ENCODE results near the gene OOSP3.
"Not testable (repeated sequence)": the region's sequence is repeated elsewhere in the genome, so short reads cannot be mapped to it uniquely, and the experiment has no call there.

Gene OOSP3, protein sequence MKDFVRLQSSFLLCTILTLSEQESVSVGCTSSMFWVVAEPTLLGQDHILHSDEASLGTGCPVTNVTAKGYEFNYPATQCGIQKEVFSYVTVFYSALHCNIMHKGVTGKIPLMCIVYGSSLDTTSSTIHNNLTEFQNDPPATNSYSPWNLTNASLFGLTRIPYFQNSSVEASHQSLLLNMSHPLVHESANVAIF

GRCh38 chr11:59878575-59878974 lies at the start of gene OOSP3:
Gene OOSP3, plus strand, starts transcription at chr11:59878782. Its CDS starts 27 bp downstream, at chr11:59878809.
- H3K9me3 ChIP-seq (ENCODE audit: control insufficient read depth, insufficient read depth, low read length): no peaks in the 10 kb centered on the region
- DNase-seq (ENCODE audit: low read depth, low spot score): no peak
- H3K36me3 ChIP-seq (ENCODE audit: control insufficient read depth, insufficient read depth, low read length): no peaks in the 10 kb centered on the region
- no CpG with 5 or more reads among the region's 5 CpGs for WGBS (ENCODE audit: insufficient coverage, insufficient read length)
- H3K4me3 ChIP-seq (ENCODE audit: low read length): no peak within 1 kb of the TSS
- no peaks in the 10 kb centered on the region; the same call in 1 of the 2 replicates for H3K4me1 ChIP-seq (ENCODE audit: control insufficient read depth, insufficient read depth, low read length)
- no peak within 1 kb of the TSS for H3K27ac ChIP-seq (ENCODE audit: low read length)
- no peaks in the 10 kb centered on the region for H3K27me3 ChIP-seq (ENCODE audit: control insufficient read depth, insufficient read depth, low read length)

GRCh38 chr11:59829358-59829757 lies 49.2 kb upstream of the OOSP3 start:
- no peaks in the 10 kb centered on the region for H3K27me3 ChIP-seq (ENCODE audit: control insufficient read depth, insufficient read depth, low read length)
- no peak overlapping the region for H3K27ac ChIP-seq (ENCODE audit: low read length)
- no peak overlapping the region for H3K4me3 ChIP-seq (ENCODE audit: low read length)
- no peak for DNase-seq (ENCODE audit: low read depth, low spot score)
- H3K4me1 ChIP-seq (ENCODE audit: control insufficient read depth, insufficient read depth, low read length): no peaks in the 10 kb centered on the region
- H3K36me3 ChIP-seq (ENCODE audit: control insufficient read depth, insufficient read depth, low read length): no peaks in the 10 kb centered on the region
- WGBS (ENCODE audit: insufficient coverage, insufficient read length): no CpG with 5 or more reads among the region's 3 CpGs
- no peaks in the 10 kb centered on the region for H3K9me3 ChIP-seq (ENCODE audit: control insufficient read depth, insufficient read depth, low read length)

DNA sequence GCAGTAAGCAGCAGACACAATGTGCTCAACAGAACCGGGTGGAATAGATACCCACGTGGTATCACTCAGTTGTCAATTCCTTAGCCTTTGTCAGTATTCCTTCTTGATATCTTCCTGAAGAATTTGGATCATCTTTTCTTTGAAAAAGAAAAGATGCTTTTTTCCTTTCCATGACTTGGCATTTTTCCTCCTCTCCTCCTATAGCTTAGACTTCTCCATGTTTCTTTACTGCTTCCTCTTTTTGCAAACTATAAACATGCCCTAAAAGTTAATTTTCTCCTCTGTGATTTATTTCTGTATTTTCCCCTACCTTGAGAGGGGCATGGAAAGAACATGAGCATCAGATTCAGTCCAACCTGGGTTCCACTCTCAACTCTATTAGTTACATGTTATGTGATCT lies 45.0 kb upstream of the OOSP3 start:
- H3K4me3 ChIP-seq (ENCODE audit: low read length): no peak overlapping the region
- no CpG with 5 or more reads among the region's 2 CpGs for WGBS (ENCODE audit: insufficient coverage, insufficient read length)
- H3K9me3 ChIP-seq (ENCODE audit: control insufficient read depth, insufficient read depth, low read length): no peaks in the 10 kb centered on the region
- no peak for DNase-seq (ENCODE audit: low read depth, low spot score)
- H3K27me3 ChIP-seq (ENCODE audit: control insufficient read depth, insufficient read depth, low read length): no peaks in the 10 kb centered on the region
- H3K4me1 ChIP-seq (ENCODE audit: control insufficient read depth, insufficient read depth, low read length): no peaks in the 10 kb centered on the region
- no peak overlapping the region for H3K27ac ChIP-seq (ENCODE audit: low read length)
- H3K36me3 ChIP-seq (ENCODE audit: control insufficient read depth, insufficient read depth, low read length): no peaks in the 10 kb centered on the region

- H3K4me1 ChIP-seq (ENCODE audit: control insufficient read depth, insufficient read depth, low read length): no peaks in the 10 kb centered on the region
- DNase-seq (ENCODE audit: low read depth, low spot score): no peak
- H3K36me3 ChIP-seq (ENCODE audit: control insufficient read depth, insufficient read depth, low read length): no peaks in the 10 kb centered on the region
- no peaks in the 10 kb centered on the region for H3K9me3 ChIP-seq (ENCODE audit: control insufficient read depth, insufficient read depth, low read length)
- no peaks in the 10 kb centered on the region for H3K27me3 ChIP-seq (ENCODE audit: control insufficient read depth, insufficient read depth, low read length)
- no peak overlapping the region for H3K27ac ChIP-seq (ENCODE audit: low read length)
- no peak overlapping the region for H3K4me3 ChIP-seq (ENCODE audit: low read length)
These were observed 39.0 kb upstream of the OOSP3 start for GRCh38 chr11:59839615-59840014.

GRCh38 chr11:59841514-59841913 lies 37.1 kb upstream of the OOSP3 start:
- Histone ChIP-seq H3K9me3 (ENCODE audit: control insufficient read depth, insufficient read depth, low read length) (no peaks in the 10 kb centered on the region), H3K36me3 (ENCODE audit: control insufficient read depth, insufficient read depth, low read length) (no peaks in the 10 kb centered on the region), H3K27ac (ENCODE audit: low read length) (no peak overlapping the region), H3K4me3 (ENCODE audit: low read length) (no peak overlapping the region), H3K4me1 (ENCODE audit: control insufficient read depth, insufficient read depth, low read length) (no peaks in the 10 kb centered on the region), H3K27me3 (ENCODE audit: control insufficient read depth, insufficient read depth, low read length) (no peaks in the 10 kb centered on the region)
- DNase-seq (ENCODE audit: low read depth, low spot score): no peak
- WGBS (ENCODE audit: insufficient coverage, insufficient read length): no CpG with 5 or more reads among the region's 2 CpGs

- DNase-seq (ENCODE audit: low read depth, low spot score): no peak
- no peaks in the 10 kb centered on the region for H3K36me3 ChIP-seq (ENCODE audit: control insufficient read depth, insufficient read depth, low read length)
- no peaks in the 10 kb centered on the region for H3K27me3 ChIP-seq (ENCODE audit: control insufficient read depth, insufficient read depth, low read length)
- H3K9me3 ChIP-seq (ENCODE audit: control insufficient read depth, insufficient read depth, low read length): no peaks in the 10 kb centered on the region
- WGBS (ENCODE audit: insufficient coverage, insufficient read length): no CpG with 5 or more reads among the region's 12 CpGs
- no peak overlapping the region for H3K4me3 ChIP-seq (ENCODE audit: low read length)
- H3K4me1 ChIP-seq (ENCODE audit: control insufficient read depth, insufficient read depth, low read length): no peaks in the 10 kb centered on the region
- H3K27ac ChIP-seq (ENCODE audit: low read length): no peak overlapping the region
These were observed 36.3 kb upstream of the OOSP3 start for GRCh38 chr11:59842316-59842715.

DNA sequence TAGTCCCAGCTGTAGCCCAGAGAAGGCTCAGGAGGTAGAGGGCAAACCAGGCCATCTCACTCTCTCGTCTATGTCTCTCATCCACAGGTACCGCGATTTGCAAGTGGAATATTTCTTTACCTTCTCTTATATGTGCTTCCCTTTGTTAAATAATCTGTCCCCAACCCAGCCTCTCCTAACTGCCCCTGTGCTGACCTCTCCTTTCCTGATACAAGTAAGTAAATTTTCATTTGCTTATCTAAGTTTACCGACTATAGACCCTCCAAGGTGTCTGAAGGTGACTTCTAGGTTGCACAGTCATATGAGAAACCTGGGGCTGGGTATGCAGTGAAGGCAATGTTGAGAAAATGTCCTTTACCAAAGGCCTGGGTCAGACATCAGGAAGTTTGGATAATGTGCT lies 33.2 kb upstream of the OOSP3 start, which contains the start of gene CBLIF:
CBLIF (minus strand) TSS at position 101 of the 400 bp plus-strand sequence; CDS start at position 55, 46 bp downstream.
- no peaks in the 10 kb centered on the region for H3K27me3 ChIP-seq (ENCODE audit: control insufficient read depth, insufficient read depth, low read length)
- H3K36me3 ChIP-seq (ENCODE audit: control insufficient read depth, insufficient read depth, low read length): no peaks in the 10 kb centered on the region
- no peak within 1 kb of the TSS for H3K27ac ChIP-seq (ENCODE audit: low read length)
- no peaks in the 10 kb centered on the region for H3K4me1 ChIP-seq (ENCODE audit: control insufficient read depth, insufficient read depth, low read length)
- no peak within 1 kb of the TSS for H3K4me3 ChIP-seq (ENCODE audit: low read length)
- no peak for DNase-seq (ENCODE audit: low read depth, low spot score)
- no CpG with 5 or more reads among the region's 4 CpGs for WGBS (ENCODE audit: insufficient coverage, insufficient read length)
- no peaks in the 10 kb centered on the region for H3K9me3 ChIP-seq (ENCODE audit: control insufficient read depth, insufficient read depth, low read length)

DNA sequence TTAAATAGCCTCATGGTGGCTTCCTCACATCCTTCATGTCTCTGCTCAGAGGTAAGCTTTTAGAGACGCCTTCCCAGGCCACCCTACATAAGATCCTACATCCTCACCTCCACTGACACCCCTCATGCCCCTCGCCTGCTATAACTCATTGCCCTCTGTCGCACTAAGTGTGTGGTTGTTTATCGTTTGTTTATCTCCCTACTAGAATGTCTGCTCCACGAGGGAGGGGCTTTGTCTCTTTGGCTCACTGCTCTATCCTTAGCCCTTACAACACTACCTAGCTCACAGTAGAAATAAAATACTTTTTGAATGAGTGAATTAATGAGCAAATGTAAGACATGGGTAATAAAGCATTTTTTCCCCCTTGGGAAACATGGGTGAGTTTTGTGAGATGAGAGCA lies 32.0 kb upstream of the OOSP3 start:
- Histone ChIP-seq H3K36me3 (ENCODE audit: control insufficient read depth, insufficient read depth, low read length) (no peaks in the 10 kb centered on the region), H3K27me3 (ENCODE audit: control insufficient read depth, insufficient read depth, low read length) (no peaks in the 10 kb centered on the region), H3K4me3 (ENCODE audit: low read length) (no peak overlapping the region), H3K27ac (ENCODE audit: low read length) (no peak overlapping the region), H3K4me1 (ENCODE audit: control insufficient read depth, insufficient read depth, low read length) (no peaks in the 10 kb centered on the region), H3K9me3 (ENCODE audit: control insufficient read depth, insufficient read depth, low read length) (no peaks in the 10 kb centered on the region)
- no peak for DNase-seq (ENCODE audit: low read depth, low spot score)
- no CpG with 5 or more reads among the region's 5 CpGs for WGBS (ENCODE audit: insufficient coverage, insufficient read length)

GRCh38 chr11:59847626-59848025 lies 31.0 kb upstream of the OOSP3 start:
- Histone ChIP-seq H3K27me3 (ENCODE audit: control insufficient read depth, insufficient read depth, low read length) (no peaks in the 10 kb centered on the region), H3K4me1 (ENCODE audit: control insufficient read depth, insufficient read depth, low read length) (no peaks in the 10 kb centered on the region), H3K36me3 (ENCODE audit: control insufficient read depth, insufficient read depth, low read length) (no peaks in the 10 kb centered on the region), H3K27ac (ENCODE audit: low read length) (no peak overlapping the region), H3K9me3 (ENCODE audit: control insufficient read depth, insufficient read depth, low read length) (no peaks in the 10 kb centered on the region), H3K4me3 (ENCODE audit: low read length) (no peak overlapping the region)
- WGBS (ENCODE audit: insufficient coverage, insufficient read length): no CpG with 5 or more reads among the region's 3 CpGs
- no peak for DNase-seq (ENCODE audit: low read depth, low spot score)

GRCh38 chr11:59848439-59848838 lies 30.1 kb upstream of the OOSP3 start:
- H3K27ac ChIP-seq (ENCODE audit: low read length): not testable (repeated sequence)

GRCh38 chr11:59849129-59849528 lies 29.5 kb upstream of the OOSP3 start:
- Histone ChIP-seq H3K36me3 (ENCODE audit: control insufficient read depth, insufficient read depth, low read length) (no peaks in the 10 kb centered on the region), H3K4me1 (ENCODE audit: control insufficient read depth, insufficient read depth, low read length) (no peaks in the 10 kb centered on the region), H3K27ac (ENCODE audit: low read length) (no peak overlapping the region), H3K9me3 (ENCODE audit: control insufficient read depth, insufficient read depth, low read length) (no peaks in the 10 kb centered on the region), H3K27me3 (ENCODE audit: control insufficient read depth, insufficient read depth, low read length) (no peaks in the 10 kb centered on the region), H3K4me3 (ENCODE audit: low read length) (no peak overlapping the region)
- WGBS (ENCODE audit: insufficient coverage, insufficient read length): no CpG with 5 or more reads among the region's 2 CpGs
- DNase-seq (ENCODE audit: low read depth, low spot score): no peak

More at GRCh38 chr11:59848439-59848838, 30.1 kb upstream of the OOSP3 start:
- not testable (repeated sequence) for H3K4me3 ChIP-seq (ENCODE audit: low read length); H3K4me1 ChIP-seq (ENCODE audit: control insufficient read depth, insufficient read depth, low read length); H3K27me3 ChIP-seq (ENCODE audit: control insufficient read depth, insufficient read depth, low read length); DNase-seq (ENCODE audit: low read depth, low spot score); H3K36me3 ChIP-seq (ENCODE audit: control insufficient read depth, insufficient read depth, low read length); H3K9me3 ChIP-seq (ENCODE audit: control insufficient read depth, insufficient read depth, low read length)
- no CpG with 5 or more reads among the region's 6 CpGs for WGBS (ENCODE audit: insufficient coverage, insufficient read length)

Measured in iPS DF 6.9 (cell line).